Measurements from ENCODE around the gene EDNRA.

Gene EDNRA

GRCh38 chr4:147498031-147498660, 17.2 kb downstream of the EDNRA start:
- no peak for DNase-seq (ENCODE audit: low read depth in 2 of 2)

- no peak for DNase-seq (ENCODE audit: low read depth in 2 of 2)
These were observed 27.4 kb downstream of the EDNRA start for GRCh38 chr4:147508346-147508745.

- no peak for DNase-seq (ENCODE audit: low read depth in 2 of 2)
These were observed 28.5 kb downstream of the EDNRA start for GRCh38 chr4:147509386-147509785.

GRCh38 chr4:147510962-147511668, 30.2 kb downstream of the EDNRA start:
- DNase-seq (ENCODE audit: low read depth in 2 of 2) = no peak

- DNase-seq (ENCODE audit: low read depth in 2 of 2) = no peak
These were observed 32.2 kb downstream of the EDNRA start for GRCh38 chr4:147513091-147513490.

GRCh38 chr4:147513952-147514351, 33.1 kb downstream of the EDNRA start:
- DNase-seq (ENCODE audit: low read depth in 2 of 2) = no peak

GRCh38 chr4:147515220-147515936, 34.5 kb downstream of the EDNRA start:
- DNase-seq (ENCODE audit: low read depth in 2 of 2) = no peak

GRCh38 chr4:147516133-147516532, 35.2 kb downstream of the EDNRA start:
- DNase-seq (ENCODE audit: low read depth in 2 of 2) = no peak

- no peak for DNase-seq (ENCODE audit: low read depth in 2 of 2)
These were observed 37.2 kb downstream of the EDNRA start for GRCh38 chr4:147518086-147518485.

- DNase-seq (ENCODE audit: low read depth in 2 of 2) = peak in 1 of 2 donors; percentile 7
These were observed 38.2 kb downstream of the EDNRA start for GRCh38 chr4:147518846-147519767.

GRCh38 chr4:147524601-147525000, 43.7 kb downstream of the EDNRA start:
- no peak for DNase-seq (ENCODE audit: low read depth in 2 of 2)

GRCh38 chr4:147525494-147526271, 44.8 kb downstream of the EDNRA start:
- no peak for DNase-seq (ENCODE audit: low read depth in 2 of 2)

GRCh38 chr4:147526272-147526654, 45.4 kb downstream of the EDNRA start:
- no peak for DNase-seq (ENCODE audit: low read depth in 2 of 2)

GRCh38 chr4:147528054-147528453, 47.2 kb downstream of the EDNRA start:
- no peak for DNase-seq (ENCODE audit: low read depth in 2 of 2)

- no peak for DNase-seq (ENCODE audit: low read depth in 2 of 2)
These were observed 49.2 kb downstream of the EDNRA start for GRCh38 chr4:147530134-147530533.

- DNase-seq (ENCODE audit: low read depth in 2 of 2) = no peak
These were observed 49.8 kb downstream of the EDNRA start for GRCh38 chr4:147530723-147531122.

- DNase-seq (ENCODE audit: low read depth in 2 of 2) = no peak
These were observed 52.0 kb downstream of the EDNRA start for GRCh38 chr4:147532896-147533295.

- DNase-seq (ENCODE audit: low read depth in 2 of 2) = no peak
These were observed 52.4 kb downstream of the EDNRA start for GRCh38 chr4:147533331-147533730.

GRCh38 chr4:147535124-147535523, 54.2 kb downstream of the EDNRA start:
- no peak for DNase-seq (ENCODE audit: low read depth in 2 of 2)

- no peak for DNase-seq (ENCODE audit: low read depth in 2 of 2)
These were observed 57.8 kb downstream of the EDNRA start for GRCh38 chr4:147538711-147539110.

GRCh38 chr4:147539959-147540358, 59.1 kb downstream of the EDNRA start:
- no peak for DNase-seq (ENCODE audit: low read depth in 2 of 2)
